SK-N-SH (cell line): Measurements from ENCODE around the gene REC8. TPM values are rescaled to one million over a fixed set of nuclear protein-coding genes. Genes with fewer than 3 reads are reported as not detected.

Source experiments
- CTCF ChIA-PET: fragments of 300-600, 350-600 bp; formaldehyde crosslinking; extraction: SDS; loops from one replicate; lab custom pipeline; 2021; lab: Yijun Ruan, JAX
- POLR2A ChIA-PET: fragments of 350-600 bp; sonication (Branson Sonifier 250); formaldehyde crosslinking; extraction: SDS; loops from one replicate; lab custom pipeline; 2020; ENCODE audit warnings: antibody characterized with exemption, inconsistent platforms; lab: Yijun Ruan, JAX
- DNase-seq: peaks from one replicate; pipeline ENCODE4 v3.0.0; 2012
- H2AFZ ChIP-seq: fragments of 200-600 bp; sonication (generic); 2 replicates; pipeline ENCODE4 v1.8.1; 2016; ENCODE audit warnings: antibody characterized with exemption, mild to moderate bottlenecking, low read depth
- H3F3A ChIP-seq: fragments of 200-600 bp; sonication (generic); replicated peaks from 2 replicates; pipeline ENCODE3; 2016; ENCODE audit warnings: antibody characterized with exemption, mild to moderate bottlenecking; ENCODE audit not compliant: insufficient read depth
- H3K27ac ChIP-seq, 2 experiments: fragments of 200-500 bp in 1 of 2; fragments of 200-600 bp in 1 of 2; sonication (Bioruptor generic) in 1 of 2; sonication (generic), shearing (Covaris generic) in 1 of 2; 2 replicates each; pipeline versions ENCODE4 v1.5.1 to v1.6.1; 2014 to 2016; ENCODE audit warnings: low read depth in 2 of 2, inconsistent platforms in 1 of 2, low read length in 1 of 2, mild to moderate bottlenecking in 1 of 2, mixed read lengths in 1 of 2
- H3K27me3 ChIP-seq: fragments of 200-600 bp; sonication (generic), shearing (Covaris generic); 2 replicates; pipeline ENCODE4 v1.6.1; 2016; ENCODE audit warnings: mixed run types; ENCODE audit not compliant: insufficient read depth
- H3K36me3 ChIP-seq, 2 experiments: fragments of 200-500 bp in 1 of 2; fragments of 200-600 bp in 1 of 2; sonication (Bioruptor generic) in 1 of 2; sonication (generic) in 1 of 2; replicated peaks in 1 of 2; 2 replicates each; pipeline versions ENCODE3 to v1.5.1; 2014 to 2016; ENCODE audit warnings: low read length in 1 of 2, mild to moderate bottlenecking in 1 of 2; ENCODE audit not compliant: insufficient read depth in 2 of 2, control insufficient read depth in 1 of 2
- H3K4me1 ChIP-seq, 2 experiments: fragments of 200-500 bp in 1 of 2; fragments of 200-600 bp in 1 of 2; sonication (Bioruptor generic) in 1 of 2; sonication (generic), shearing (Covaris generic) in 1 of 2; 2 replicates each; pipeline versions ENCODE4 v1.5.1 to v1.6.1; 2014 to 2016; ENCODE audit warnings: low read depth in 1 of 2, low read length in 1 of 2, mixed run types in 1 of 2; ENCODE audit not compliant: insufficient read depth in 2 of 2, control insufficient read depth in 1 of 2
- H3K4me2 ChIP-seq: fragments of 200-600 bp; sonication (generic), shearing (Covaris generic); 2 replicates; pipeline ENCODE4 v1.6.1; 2017; ENCODE audit warnings: mixed run types
- H3K4me3 ChIP-seq, 2 experiments: fragments of 200-500 bp in 1 of 2; fragments of 200-600 bp in 1 of 2; sonication (Bioruptor generic) in 1 of 2; sonication (generic), shearing (Covaris generic) in 1 of 2; 2 replicates each; pipeline versions ENCODE4 v1.5.1 to v1.8.1; 2014 to 2016; ENCODE audit warnings: low read depth in 2 of 2, inconsistent platforms in 1 of 2, low read length in 1 of 2, mild to moderate bottlenecking in 1 of 2, mixed read lengths in 1 of 2, moderate library complexity in 1 of 2
- H3K79me2 ChIP-seq: fragments of 200-600 bp; sonication (generic); 2 replicates; pipeline ENCODE4 v1.8.1; 2017; ENCODE audit warnings: mild to moderate bottlenecking; ENCODE audit not compliant: insufficient read depth
- H3K9ac ChIP-seq: fragments of 200-600 bp; sonication (generic); 2 replicates; pipeline ENCODE4 v1.6.1; 2017; ENCODE audit warnings: mixed run types
- H3K9me2 ChIP-seq: fragments of 200-600 bp; sonication (generic); 2 replicates; pipeline ENCODE4 v1.6.1; 2017; ENCODE audit warnings: mixed run types
- H3K9me3 ChIP-seq: fragments of 200-600 bp; sonication (generic); 2 replicates; pipeline ENCODE4 v1.6.1; 2017; ENCODE audit warnings: mixed run types, mild to moderate bottlenecking, moderate library complexity
- H4K20me1 ChIP-seq: fragments of 200-600 bp; sonication (generic); 2 replicates; pipeline ENCODE4 v1.6.1; 2017; ENCODE audit warnings: mild to moderate bottlenecking, mixed run types; ENCODE audit not compliant: insufficient read depth
- ELF1 ChIP-seq: IDR thresholded peaks from 2 replicates; pipeline ENCODE4 v1.4.0; 2012
- EZH2phosphoT487 ChIP-seq: fragments of 200-600 bp; sonication (generic); IDR thresholded peaks from 2 replicates; pipeline ENCODE4 v1.6.1; 2017; ENCODE audit warnings: low read depth, mixed run types, mild to moderate bottlenecking, antibody characterized with exemption, moderate library complexity, borderline replicate concordance
- FOXM1 ChIP-seq: IDR thresholded peaks from 2 replicates; pipeline ENCODE4 v1.4.0; 2012; ENCODE audit warnings: low read depth, mild to moderate bottlenecking
- GABPA ChIP-seq: IDR thresholded peaks from 2 replicates; pipeline ENCODE4 v1.4.0; 2012; ENCODE audit warnings: low read depth, mild to moderate bottlenecking
- IRF3 ChIP-seq: fragments of 150-350 bp; IDR thresholded peaks from 2 replicates; pipeline ENCODE4 v1.6.1; 2016; ENCODE audit warnings: mild to moderate bottlenecking, low read depth, low read length
- MEF2A ChIP-seq: IDR thresholded peaks from 2 replicates; pipeline ENCODE4 v1.4.0; 2012; ENCODE audit warnings: low read depth, borderline replicate concordance
- RFX5 ChIP-seq: IDR thresholded peaks from 2 replicates; pipeline ENCODE4 v1.6.1; 2012; ENCODE audit warnings: mild to moderate bottlenecking, improper control_type of control experiment, low read length
- TEAD4 ChIP-seq: IDR thresholded peaks from 2 replicates; pipeline ENCODE4 v1.4.0; 2012; ENCODE audit warnings: mild to moderate bottlenecking, borderline replicate concordance; ENCODE audit not compliant: insufficient read depth
- WGBS: methylation state at CpG from one replicate; pipeline ENCODE4 v1.1.6; 2017; ENCODE audit warnings: low lambda C conversion rate; 5-methylcytosine and 5-hydroxymethylcytosine counted together
- polyA plus RNA-seq, 3 experiments: library from polyadenylated mRNA; depleted of rRNA; stranded (reverse); fragments of >200 nt; gene quantifications; 2 replicates each; pipeline ENCODE4 v1.2.3, GENCODE V29; 2012
- TF ChIP-seq, protein P1 (sequence below): IDR thresholded peaks from 2 replicates; pipeline ENCODE4 v1.4.0; 2012; ENCODE audit warnings: low read depth

REC8 gene
- polyA plus RNA-seq, 1 of the 3 experiments (the other 2 are of a cell fraction): 23.2 TPM

DNA sequence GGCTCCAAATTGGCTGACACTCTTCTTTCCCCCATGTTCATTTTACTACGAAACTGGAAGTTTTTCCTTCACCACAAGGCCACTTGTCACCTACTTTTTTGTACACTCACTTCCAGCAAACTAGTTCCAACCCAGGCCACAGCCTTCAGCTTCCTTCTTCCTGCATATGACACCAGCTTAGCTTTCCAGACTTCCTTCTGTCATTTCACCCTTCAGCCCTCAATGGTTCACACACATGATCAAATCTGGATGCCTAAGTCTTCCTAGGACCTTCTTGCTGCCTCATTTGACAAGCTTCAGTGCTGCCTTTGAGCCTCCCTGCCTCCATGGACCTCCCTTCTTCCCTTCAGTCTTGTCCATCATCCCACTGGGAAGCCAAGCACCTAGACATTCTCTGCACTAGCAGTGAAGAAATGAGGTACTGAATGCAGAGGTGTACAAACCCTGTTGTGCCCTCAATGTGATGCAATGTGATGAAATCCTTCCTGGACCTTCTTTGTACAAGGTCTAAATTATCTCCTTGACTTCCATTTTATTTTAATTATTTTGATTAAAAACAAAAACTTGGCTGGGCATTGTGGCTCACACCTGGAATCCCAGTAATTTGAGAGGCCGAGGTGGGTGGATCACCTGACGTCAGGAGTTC, 4.3 kb upstream of the REC8 start:
- Histone ChIP-seq H2AFZ (no peak overlapping the region), H3K36me3 (peaks cover 16 to 40% of the 10 kb centered on the region in 2 experiments), H3K9me2 (no peaks in the 10 kb centered on the region), H3K9ac (no peak overlapping the region), H3F3A (peaks cover 3% of the 10 kb centered on the region), H3K4me2 (no peak overlapping the region), H4K20me1 (no peaks in the 10 kb centered on the region), H3K79me2 (peaks cover 8% of the 10 kb centered on the region), H3K27ac (no peak overlapping the region), H3K27me3 (no peaks in the 10 kb centered on the region), H3K4me3 (no peak overlapping the region), H3K4me1 (peaks cover 0 to 6% of the 10 kb centered on the region in 2 experiments; a peak in 1 of 4 replicates), H3K9me3 (no peaks in the 10 kb centered on the region)
- no peak for DNase-seq
- CTCF ChIA-PET: interaction anchor here (1.7 kb wide), 1 partner anchor 17 kb away, joined by 6 read pairs; no protein-coding TSS in a partner anchor
- whole genome bisulfite sequencing: 91% methylated on average over 3 of the region's 3 CpGs
- POLR2A ChIA-PET: no interaction called here
- TF ChIP-seq RFX5: no peak
- no peak for TF ChIP-seq ELF1
- TF ChIP-seq TEAD4: no peak

DNA sequence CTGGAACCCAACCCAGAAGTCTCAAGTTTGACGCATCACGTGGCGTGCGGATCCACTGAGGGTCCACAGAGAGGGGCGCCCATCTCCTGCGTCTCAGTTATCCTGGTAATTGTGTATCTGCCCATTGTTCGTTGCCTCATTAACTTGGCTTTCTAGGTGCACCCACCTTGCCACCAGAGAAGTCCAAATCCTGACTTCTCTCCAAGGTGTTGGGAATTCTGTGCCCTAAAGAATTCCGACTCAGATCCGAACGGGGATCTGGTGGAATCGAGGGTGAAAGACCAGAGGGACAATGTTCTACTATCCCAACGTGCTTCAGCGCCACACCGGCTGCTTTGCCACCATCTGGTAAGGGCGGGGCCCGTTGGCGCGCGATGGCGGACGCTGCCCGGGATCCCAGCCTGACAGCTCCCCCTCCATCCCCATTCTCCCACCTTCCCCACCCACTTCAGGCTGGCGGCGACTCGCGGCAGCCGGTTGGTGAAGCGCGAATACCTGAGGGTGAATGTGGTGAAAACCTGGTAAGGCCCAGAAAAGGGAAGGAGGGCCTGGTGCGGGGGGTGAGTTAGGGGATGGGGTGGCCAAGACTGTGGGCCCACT, 481 bp downstream of the REC8 start:
- H3K4me3 ChIP-seq: peak overlapping the region; percentile 46 to 54; a peak in 3 of 4 replicates
- H3K4me1 ChIP-seq: peaks cover 0 to 17% of the 10 kb centered on the region in 2 experiments; a peak in 1 of 4 replicates
- H2AFZ ChIP-seq: no peak overlapping the region
- CTCF ChIA-PET: interaction anchor here (0.8 to 2.7 kb wide), 4 partner anchors 11 to 114 kb away, joined by 3 to 23 read pairs (median 7); partner anchors contain the start of gene IRF9
- H3K36me3 ChIP-seq: peaks cover 0 to 10% of the 10 kb centered on the region in 2 experiments
- H4K20me1 ChIP-seq: no peaks in the 10 kb centered on the region
- peak; percentile 79 for DNase-seq
- TF ChIP-seq MEF2A: no peak
- TF ChIP-seq GABPA: no peak
- TF ChIP-seq, protein P1, sequence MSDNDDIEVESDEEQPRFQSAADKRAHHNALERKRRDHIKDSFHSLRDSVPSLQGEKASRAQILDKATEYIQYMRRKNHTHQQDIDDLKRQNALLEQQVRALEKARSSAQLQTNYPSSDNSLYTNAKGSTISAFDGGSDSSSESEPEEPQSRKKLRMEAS: 0 out of 2 replicates have a peak, but pooled peaks have one; percentile 23
- TF ChIP-seq FOXM1: no peak
- no peak for TF ChIP-seq IRF3
- no peak for TF ChIP-seq EZH2phosphoT487
- TF ChIP-seq, all 33 proteins: peak for 1
- Histone ChIP-seq H3F3A (peaks cover 3% of the 10 kb centered on the region), H3K9ac (no peak overlapping the region), H3K79me2 (no peaks in the 10 kb centered on the region), H3K9me3 (no peaks in the 10 kb centered on the region), H3K27ac (peak overlapping the region in 1 of 2 experiments; percentile 90; a peak in 2 of 4 replicates), H3K27me3 (no peaks in the 10 kb centered on the region), H3K9me2 (no peaks in the 10 kb centered on the region), H3K4me2 (peak overlapping the region; percentile 53)
- 39% methylated on average over 21 of the region's 30 CpGs for WGBS
- POLR2A ChIA-PET: interaction anchor here (0.6 to 3.1 kb wide), 5 partner anchors 9 to 25 kb away, joined by 4 to 21 read pairs (median 4); partner anchors contain the start of genes IPO4, IRF9, PSME2 and RNF31
